ENCODE measurements around the gene RMI2. TPM values are rescaled to one million over a fixed set of nuclear protein-coding genes. Genes with fewer than 3 reads are reported as not detected.

Gene RMI2
- total and polyA plus RNA-seq, 2 of the 8 experiments (the other 6 are each of a cell fraction or from before 2014, with no cell fraction given), result 58.2 to 96.0 TPM

DNA sequence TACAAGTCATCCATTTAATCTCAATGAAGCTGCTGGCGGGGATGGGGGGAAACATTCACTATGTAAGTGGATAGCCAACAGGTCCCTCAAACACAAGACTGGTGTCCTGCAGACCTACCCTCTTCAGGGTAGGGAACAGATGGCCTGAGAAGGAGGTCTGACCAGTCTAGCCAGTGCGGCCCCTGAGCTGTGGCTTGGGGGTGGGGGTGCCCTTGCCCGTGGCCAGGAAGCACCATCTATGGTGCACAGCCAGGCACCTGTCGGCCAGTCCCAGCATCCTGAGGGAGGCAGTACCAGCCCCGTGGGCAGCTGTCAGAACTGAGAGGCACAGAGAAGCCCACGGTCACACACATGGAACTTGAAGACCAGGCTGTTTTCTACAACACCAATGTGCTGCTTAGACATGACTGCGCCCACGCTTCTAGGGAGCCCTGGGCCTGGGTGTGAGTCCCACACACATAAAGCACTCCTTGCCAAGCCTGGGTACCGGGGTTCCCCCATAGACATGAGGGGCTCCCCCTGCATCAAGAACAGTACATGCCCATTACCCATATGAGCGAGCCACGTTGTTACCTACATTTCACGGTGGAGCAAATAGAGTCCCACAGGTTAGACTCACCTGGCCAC is 40.9 kb downstream of the RMI2 start (continued):
- TF ChIP-seq, protein P1, sequence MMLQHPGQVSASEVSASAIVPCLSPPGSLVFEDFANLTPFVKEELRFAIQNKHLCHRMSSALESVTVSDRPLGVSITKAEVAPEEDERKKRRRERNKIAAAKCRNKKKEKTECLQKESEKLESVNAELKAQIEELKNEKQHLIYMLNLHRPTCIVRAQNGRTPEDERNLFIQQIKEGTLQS (IDR thresholded peaks at IDR 0.05; ENCODE audit: insufficient read depth, low read depth, low read length), result no peak
- no peak for TF ChIP-seq BRCA1 (IDR thresholded peaks at IDR 0.05; ENCODE audit: low read depth, low read length)
